SU-DHL-6 (cell line): ENCODE data around the gene SPATA16.

Experiments
- H2AFZ ChIP-seq: fragments of 200-600 bp; sonication (generic); 2 replicates; pipeline ENCODE4 v1.6.1; 2014; ENCODE audit warnings: low read depth, mild to moderate bottlenecking, moderate library complexity, mixed read lengths, antibody characterized with exemption, low read length; ENCODE audit not compliant: severe bottlenecking
- H3F3A ChIP-seq: fragments of 200-600 bp; shearing (Covaris generic); 2 replicates; pipeline ENCODE4 v1.6.0; 2016; ENCODE audit warnings: antibody characterized with exemption, mild to moderate bottlenecking; ENCODE audit not compliant: insufficient read depth
- H3K27ac ChIP-seq: fragments of 200-600 bp; sonication (generic); 2 replicates; pipeline ENCODE4 v1.5.1; 2016; ENCODE audit warnings: low read depth, mild to moderate bottlenecking, low read length, moderate library complexity, mixed read lengths
- H3K27me3 ChIP-seq: fragments of 200-600 bp; sonication (generic), shearing (Covaris generic); 2 replicates; pipeline ENCODE4 v1.6.0; 2014; ENCODE audit warnings: mild to moderate bottlenecking, low read length
- H3K36me3 ChIP-seq: fragments of 200-600 bp; sonication (generic); 2 replicates; pipeline ENCODE4 v1.6.1; 2014; ENCODE audit warnings: mild to moderate bottlenecking, low read length, mixed read lengths
- H3K4me2 ChIP-seq: fragments of 300-600, 200-600 bp; shearing (Covaris generic), sonication (generic); 2 replicates; pipeline ENCODE4 v1.6.0; 2014; ENCODE audit warnings: low read length, low read depth, mild to moderate bottlenecking; ENCODE audit not compliant: poor library complexity, severe bottlenecking
- H3K4me3 ChIP-seq: fragments of 200-600 bp; sonication (generic); 2 replicates; pipeline ENCODE4 v1.5.1; 2014; ENCODE audit warnings: antibody characterized with exemption, low read length, mild to moderate bottlenecking, mixed read lengths; ENCODE audit not compliant: insufficient read depth, poor library complexity, severe bottlenecking
- H3K79me2 ChIP-seq: fragments of 200-600 bp; sonication (generic); 2 replicates; pipeline ENCODE4 v1.6.1; 2014; ENCODE audit warnings: mild to moderate bottlenecking, low read length, moderate library complexity; ENCODE audit not compliant: insufficient read depth
- H3K9ac ChIP-seq: fragments of 200-600 bp; sonication (generic); 2 replicates; pipeline ENCODE4 v1.7.0; 2014; ENCODE audit warnings: mild to moderate bottlenecking, low read length
- H3K9me2 ChIP-seq: fragments of 200-600 bp; sonication (generic); replicated peaks from 2 replicates; pipeline ENCODE4 v1.6.1; 2014; ENCODE audit warnings: low read length; ENCODE audit not compliant: insufficient read depth
- H3K9me3 ChIP-seq: fragments of 200-600 bp; sonication (generic); 2 replicates; pipeline ENCODE4 v1.6.1; 2014; ENCODE audit warnings: low read length, mixed read lengths; ENCODE audit not compliant: insufficient read depth
- H4K20me1 ChIP-seq: fragments of 200-600 bp; sonication (generic); 2 replicates; pipeline ENCODE4 v1.6.1; 2014; ENCODE audit warnings: low read depth, mild to moderate bottlenecking, antibody characterized with exemption, low read length, moderate library complexity, mixed read lengths
- CTCF ChIP-seq: fragments of 200-600 bp; sonication (generic); IDR thresholded peaks from one replicate; pipeline ENCODE4 v1.5.1; 2017; ENCODE audit warnings: antibody characterized with exemption, mild to moderate bottlenecking, low read length, moderate library complexity; ENCODE audit not compliant: insufficient read depth, poor library complexity, severe bottlenecking
- EZH2phosphoT487 ChIP-seq: fragments of 200-600 bp; sonication (generic), shearing (Covaris generic); conservative IDR thresholded peaks from 2 replicates; pipeline ENCODE4 v1.6.1; 2018; ENCODE audit warnings: mild to moderate bottlenecking, antibody characterized with exemption, low read length, moderate library complexity, mixed read lengths

The SPATA16 gene

GRCh38 chr3:172855037-172855436 is 286.0 kb downstream of the SPATA16 start:
- Histone ChIP-seq H3K9ac (no peak overlapping the region), H3K9me3 (no peaks in the 10 kb centered on the region), H3K4me3 (no peak overlapping the region), H3K27me3 (no peaks in the 10 kb centered on the region), H3F3A (no peaks in the 10 kb centered on the region), H3K79me2 (no peaks in the 10 kb centered on the region), H2AFZ (no peak overlapping the region), H4K20me1 (no peaks in the 10 kb centered on the region), H3K4me2 (no peak overlapping the region), H3K27ac (no peak overlapping the region), H3K9me2 (no peaks in the 10 kb centered on the region; the same call in 1 of the 2 replicates), H3K36me3 (no peaks in the 10 kb centered on the region)
- TF ChIP-seq EZH2phosphoT487 (no peak), CTCF (no peak)

GRCh38 chr3:172853921-172854666 is 286.9 kb downstream of the SPATA16 start:
- Histone ChIP-seq H3K9me2 (no peaks in the 10 kb centered on the region; the same call in 1 of the 2 replicates), H4K20me1 (no peaks in the 10 kb centered on the region), H3K9me3 (no peaks in the 10 kb centered on the region), H3K27ac (no peak overlapping the region), H3K36me3 (no peaks in the 10 kb centered on the region), H3K4me3 (no peak overlapping the region), H2AFZ (no peak overlapping the region), H3F3A (no peaks in the 10 kb centered on the region), H3K27me3 (no peaks in the 10 kb centered on the region), H3K9ac (no peak overlapping the region), H3K79me2 (no peaks in the 10 kb centered on the region), H3K4me2 (no peak overlapping the region)
- TF ChIP-seq CTCF, result no peak
- TF ChIP-seq EZH2phosphoT487, result no peak

- Histone ChIP-seq H3F3A (no peaks in the 10 kb centered on the region), H3K4me3 (no peak overlapping the region), H4K20me1 (no peaks in the 10 kb centered on the region), H3K9me2 (no peaks in the 10 kb centered on the region; the same call in 1 of the 2 replicates), H3K27ac (no peak overlapping the region), H2AFZ (no peak overlapping the region), H3K27me3 (no peaks in the 10 kb centered on the region), H3K36me3 (no peaks in the 10 kb centered on the region), H3K4me2 (no peak overlapping the region), H3K9me3 (no peaks in the 10 kb centered on the region), H3K9ac (no peak overlapping the region), H3K79me2 (no peaks in the 10 kb centered on the region)
- TF ChIP-seq EZH2phosphoT487, result no peak
- no peak for TF ChIP-seq CTCF
Observed at GRCh38 chr3:172853005-172853404, 288.0 kb downstream of the SPATA16 start.
